Body of pancreas (tissue), 4 donors: ENCODE results near the gene B3GALT5.

ENCODE experiments used
- CTCF ChIP-seq, 7 experiments: fragments of 450-650 bp in 4 of 7; fragments of 200-600 bp in 3 of 7; sonication (generic) in 3 of 7; IDR thresholded peaks; one replicate each; pipeline ENCODE4 v1.5.1; 2016 to 2019; ENCODE audit warnings: antibody characterized with exemption in 7 of 7
- POLR2A ChIP-seq, 3 donors: fragments of 450-650 bp; IDR thresholded peaks; one replicate each; pipeline ENCODE4 v1.6.1; 2016; ENCODE audit warnings: antibody characterized with exemption in 3 of 3, mild to moderate bottlenecking in 2 of 3

GRCh38 chr21:39632796-39633442, 20.2 kb downstream of the B3GALT5 start:
- TF ChIP-seq CTCF (IDR thresholded peaks at IDR 0.05) (no peak), POLR2A (IDR thresholded peaks at IDR 0.05) (no peak)
